DMS53 treated with DMSO at 0.1 percent for 48 hours (cell line): Measurements from ENCODE around the gene CD59.
"Not testable (repeated sequence)": the region's sequence is repeated elsewhere in the genome, so short reads cannot be mapped to it uniquely, and the experiment has no call there.

Source experiments
- DNase-seq: peaks from one replicate; lab custom pipeline; 2025; ENCODE audit not compliant: unreplicated experiment; lab: John Stamatoyannopoulos, UW

Gene CD59

GRCh38 chr11:33743291-33743690, 7.1 kb upstream of the CD59 start:
- DNase-seq = no peak

GRCh38 chr11:33742249-33742851, 6.1 kb upstream of the CD59 start:
- no peak for DNase-seq

- DNase-seq = no peak
Measured at GRCh38 chr11:33741806-33742205, 5.6 kb upstream of the CD59 start.

- DNase-seq = no peak
Measured at GRCh38 chr11:33737362-33737821, 1.2 kb upstream of the CD59 start.

GRCh38 chr11:33735271-33736147, 714 bp downstream of the CD59 start:
- DNase-seq = no peak

GRCh38 chr11:33734441-33735270, 1.6 kb downstream of the CD59 start:
- no peak for DNase-seq

GRCh38 chr11:33733980-33734379, 2.2 kb downstream of the CD59 start:
- no peak for DNase-seq

- DNase-seq = no peak
Measured at GRCh38 chr11:33731723-33732531, 4.3 kb downstream of the CD59 start.

GRCh38 chr11:33730716-33731115, 5.5 kb downstream of the CD59 start:
- DNase-seq = no peak

GRCh38 chr11:33729072-33729664, 7.1 kb downstream of the CD59 start:
- DNase-seq = not testable (repeated sequence)

GRCh38 chr11:33727539-33727938, 8.7 kb downstream of the CD59 start:
- DNase-seq = not testable (repeated sequence)

GRCh38 chr11:33725496-33725895, 10.7 kb downstream of the CD59 start:
- DNase-seq = no peak

- no peak for DNase-seq
Measured at GRCh38 chr11:33724644-33725035, 11.6 kb downstream of the CD59 start.

- DNase-seq = no peak
Measured at GRCh38 chr11:33723238-33723881, 12.9 kb downstream of the CD59 start.

GRCh38 chr11:33722590-33723234, 13.5 kb downstream of the CD59 start:
- DNase-seq = no peak

GRCh38 chr11:33721984-33722383, 14.2 kb downstream of the CD59 start:
- DNase-seq = no peak

GRCh38 chr11:33721426-33721825, 14.8 kb downstream of the CD59 start:
- no peak for DNase-seq

- DNase-seq = no peak
Measured at GRCh38 chr11:33719587-33719986, 16.6 kb downstream of the CD59 start.

- DNase-seq = no peak
Measured at GRCh38 chr11:33718440-33718839, 17.8 kb downstream of the CD59 start.
